Gastroesophageal sphincter (tissue), 3 donors: Measurements from ENCODE around the gene CDYL.

ENCODE experiments used
- CTCF ChIP-seq, 4 experiments: fragments of 200-600 bp in 2 of 4; fragments of 450-650 bp in 2 of 4; sonication (generic) in 1 of 4; IDR thresholded peaks; one replicate each; pipeline ENCODE4 v1.5.1; 2017 to 2019; ENCODE audit warnings: antibody characterized with exemption in 4 of 4, mild to moderate bottlenecking in 2 of 4, moderate library complexity in 2 of 4
- POLR2AphosphoS5 ChIP-seq: sonication (generic); formaldehyde crosslinking; IDR thresholded peaks from one replicate; pipeline ENCODE4 v1.6.1; 2017; ENCODE audit warnings: antibody characterized with exemption

DNA sequence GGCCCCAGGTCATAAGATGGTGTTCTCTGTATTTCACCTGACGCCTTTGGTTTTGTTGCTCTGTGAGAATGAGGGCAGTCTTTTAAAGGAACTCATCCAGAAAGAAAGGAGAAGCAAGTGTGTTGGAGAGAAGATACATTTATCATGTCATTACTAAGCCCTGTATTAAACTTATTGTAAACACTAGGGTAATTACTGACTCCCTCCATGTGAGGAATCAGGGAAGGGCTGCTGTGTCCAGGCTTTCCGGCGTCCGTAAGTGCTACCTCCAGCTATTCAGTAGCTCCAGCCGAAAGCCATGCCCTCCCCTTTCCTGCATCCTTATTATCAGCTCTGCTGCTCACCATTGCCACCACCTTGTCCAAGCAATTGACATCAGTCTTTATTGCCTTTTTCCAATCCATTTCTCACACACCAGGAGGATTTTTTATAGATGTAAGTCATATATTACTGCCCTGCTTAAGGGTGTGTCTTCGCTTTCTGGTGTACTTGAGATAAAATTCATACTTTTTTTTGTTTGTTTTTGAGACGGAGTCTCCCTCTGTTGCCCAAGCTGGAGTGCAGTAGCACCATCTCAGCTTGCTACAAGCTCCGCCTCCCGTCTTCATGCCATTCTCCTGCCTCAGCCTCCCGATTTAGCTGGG is 133.0 kb downstream of the CDYL start:
- TF ChIP-seq CTCF (IDR thresholded peaks at IDR 0.05) = no peak
- no peak for TF ChIP-seq POLR2AphosphoS5
